ENCODE measurements around the gene DIS3L2. TPM values are rescaled to one million over a fixed set of nuclear protein-coding genes. Genes with fewer than 3 reads are reported as not detected.

The DIS3L2 gene
- total and polyA plus RNA-seq, 2 of the 8 experiments (the other 6 are each of a cell fraction or from before 2014, with no cell fraction given) = 11.5 to 21.6 TPM

DNA sequence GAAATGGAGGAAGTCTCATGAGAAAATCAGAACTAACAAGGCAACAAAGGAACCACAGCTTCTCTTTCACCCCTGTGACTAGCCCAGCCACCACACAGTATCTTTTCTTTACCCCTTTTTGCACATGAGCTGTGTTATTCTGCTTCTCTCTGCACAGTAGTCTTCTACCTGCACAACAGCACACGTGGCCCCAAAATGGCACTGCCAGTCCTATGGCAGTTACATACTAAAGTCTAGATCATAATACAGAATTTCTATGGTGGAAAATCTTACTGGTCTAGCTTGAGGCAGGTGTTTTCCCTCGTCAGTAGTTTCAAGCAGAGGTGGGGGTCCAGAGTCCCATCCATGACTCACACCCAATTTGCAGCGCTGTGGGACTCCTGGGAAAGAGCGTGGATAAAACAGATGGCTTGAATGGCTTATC lies 177.7 kb downstream of the DIS3L2 start (continued):
- TF ChIP-seq, protein P1, sequence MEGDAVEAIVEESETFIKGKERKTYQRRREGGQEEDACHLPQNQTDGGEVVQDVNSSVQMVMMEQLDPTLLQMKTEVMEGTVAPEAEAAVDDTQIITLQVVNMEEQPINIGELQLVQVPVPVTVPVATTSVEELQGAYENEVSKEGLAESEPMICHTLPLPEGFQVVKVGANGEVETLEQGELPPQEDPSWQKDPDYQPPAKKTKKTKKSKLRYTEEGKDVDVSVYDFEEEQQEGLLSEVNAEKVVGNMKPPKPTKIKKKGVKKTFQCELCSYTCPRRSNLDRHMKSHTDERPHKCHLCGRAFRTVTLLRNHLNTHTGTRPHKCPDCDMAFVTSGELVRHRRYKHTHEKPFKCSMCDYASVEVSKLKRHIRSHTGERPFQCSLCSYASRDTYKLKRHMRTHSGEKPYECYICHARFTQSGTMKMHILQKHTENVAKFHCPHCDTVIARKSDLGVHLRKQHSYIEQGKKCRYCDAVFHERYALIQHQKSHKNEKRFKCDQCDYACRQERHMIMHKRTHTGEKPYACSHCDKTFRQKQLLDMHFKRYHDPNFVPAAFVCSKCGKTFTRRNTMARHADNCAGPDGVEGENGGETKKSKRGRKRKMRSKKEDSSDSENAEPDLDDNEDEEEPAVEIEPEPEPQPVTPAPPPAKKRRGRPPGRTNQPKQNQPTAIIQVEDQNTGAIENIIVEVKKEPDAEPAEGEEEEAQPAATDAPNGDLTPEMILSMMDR (IDR thresholded peaks at IDR 0.05; ENCODE audit: control extremely low read depth in 1 of 3, insufficient read depth in 1 of 3, low read depth in 1 of 3, low read length in 3 of 3) = no peak
- no peak for TF ChIP-seq TAF7 (optimal IDR thresholded peaks at IDR 0.05; ENCODE audit: borderline replicate concordance, low read depth, low read length)
- no peak for TF ChIP-seq SIX5 (IDR thresholded peaks at IDR 0.05; ENCODE audit: low read depth, low read length)
- no peak for TF ChIP-seq E2F6 (IDR thresholded peaks at IDR 0.05)

Measured in H1 (cell line).